Right renal cortex interstitium (tissue), 3 donors: ENCODE data around the gene GGT6. TPM values are rescaled to one million over a fixed set of nuclear protein-coding genes. Genes with fewer than 3 reads are reported as not detected.

Experiments used
- DNase-seq, 3 donors: peaks; one replicate each; pipeline ENCODE4 v3.0.0-alpha.2; 2013; ENCODE audit warnings: low read depth in 3 of 3, low spot score in 2 of 3
- polyA plus RNA-seq, 3 donors: library from polyadenylated mRNA; unstranded; fragments of 120-200 nt; gene quantifications; one replicate each; pipeline ENCODE4 v1.2.1, GENCODE V29; 2013; ENCODE audit not compliant: insufficient read length in 3 of 3

Gene GGT6
- polyA plus RNA-seq, 3 donors: 6.1 to 8.6 (median 7.1) TPM

DNA sequence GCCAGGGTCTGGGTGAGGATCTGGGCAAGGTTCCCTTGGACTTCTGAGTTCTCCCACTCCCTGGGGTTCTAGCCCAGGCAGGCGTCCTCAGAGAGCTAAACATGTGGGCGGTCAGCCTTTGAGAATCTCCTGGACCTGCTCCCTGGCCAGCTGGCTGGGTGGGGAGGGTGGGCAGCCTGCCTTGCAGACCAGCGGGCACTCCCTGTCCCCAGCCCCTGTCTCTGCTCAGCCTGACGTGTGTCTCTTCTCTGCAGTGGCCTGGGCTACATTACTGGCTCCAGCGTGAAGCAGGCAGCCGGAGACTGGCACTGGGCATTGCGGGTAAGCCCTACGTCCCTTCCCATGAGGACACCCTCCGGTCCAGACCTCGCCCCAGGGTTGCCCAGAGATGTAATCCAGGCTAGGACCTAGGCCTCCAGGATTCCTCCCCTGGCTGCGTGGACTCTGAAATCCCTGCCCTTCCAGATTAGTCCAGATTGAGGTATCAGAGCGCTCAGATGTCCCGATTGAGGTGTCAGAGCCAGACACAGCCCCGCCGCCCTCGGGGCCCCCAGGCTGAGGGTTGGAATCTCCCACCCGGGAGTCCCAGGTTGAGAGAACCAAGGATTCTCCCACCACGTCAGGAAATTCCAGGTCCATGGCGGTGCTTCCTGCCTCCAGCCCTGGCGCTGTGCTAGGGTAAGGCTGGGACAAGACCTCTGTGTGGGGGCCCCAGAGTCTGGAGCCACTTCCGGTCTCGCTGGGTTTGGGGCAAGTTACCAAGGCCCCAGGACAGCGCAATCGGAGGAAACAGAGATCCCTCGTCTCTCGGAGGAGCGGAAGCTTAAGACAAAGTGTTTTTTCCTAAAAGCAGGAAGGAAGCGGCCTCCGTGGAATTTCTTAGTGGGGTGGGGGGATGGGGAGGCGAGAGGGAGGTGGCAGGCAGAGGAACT is 29.3 kb downstream of the GGT6 start:
- DNase-seq: no peak

DNA sequence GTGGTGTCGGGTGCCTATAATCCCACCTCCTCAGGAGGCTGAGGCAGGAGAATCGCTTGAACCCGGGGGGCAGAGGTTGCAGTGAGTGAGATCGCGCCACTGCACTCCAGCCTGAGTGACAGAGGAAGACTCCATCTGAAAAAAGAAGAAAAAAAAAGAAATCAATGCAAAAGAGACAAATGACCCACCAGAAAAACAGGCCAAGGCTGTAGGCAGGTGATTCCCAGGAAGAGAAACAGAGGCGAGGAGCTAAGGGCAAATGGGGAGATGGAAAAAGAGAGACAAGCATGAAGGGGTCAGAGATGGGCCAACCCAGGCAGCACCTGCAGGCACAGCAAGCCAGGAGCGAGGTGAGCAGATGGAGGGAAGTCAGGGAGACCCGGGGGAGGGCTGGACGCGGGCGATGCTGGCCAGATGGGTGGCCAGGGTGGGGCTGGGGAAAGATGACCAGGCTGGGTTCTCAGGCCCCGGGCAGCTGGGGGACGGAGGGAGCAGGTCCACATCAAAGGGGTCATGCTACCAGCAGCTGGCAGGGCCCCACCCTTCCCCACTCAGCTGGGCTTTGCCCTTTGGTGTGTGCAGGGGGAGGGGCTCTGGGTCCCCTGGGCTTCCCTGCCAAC is 30.7 kb downstream of the GGT6 start:
- DNase-seq: no peak

DNA sequence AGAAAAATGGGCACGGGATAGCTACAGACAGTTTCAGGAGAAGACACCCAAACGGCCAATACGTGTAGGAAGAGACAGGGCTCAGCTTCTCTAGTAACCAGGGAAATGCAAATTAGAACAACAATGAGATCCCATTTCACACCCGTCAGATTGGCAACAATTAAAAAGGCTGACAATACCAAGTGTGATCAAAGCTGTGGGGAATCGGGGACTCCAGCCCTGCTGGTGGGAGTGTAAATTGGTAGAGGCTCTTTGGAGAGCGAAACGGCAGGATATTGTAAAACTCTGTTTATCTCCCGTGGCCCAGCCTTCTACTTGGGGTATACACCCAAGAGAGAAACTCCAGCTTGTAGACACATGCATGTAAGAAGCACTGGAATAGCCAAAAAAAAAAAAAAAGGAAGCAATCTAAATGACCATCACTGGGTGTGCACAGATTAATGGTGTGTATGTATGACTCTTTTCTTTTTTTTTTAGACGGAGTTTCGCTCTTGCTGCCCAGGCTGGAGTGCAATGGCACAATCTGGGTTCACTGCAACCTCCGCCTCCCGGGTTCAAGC is 32.7 kb downstream of the GGT6 start:
- DNase-seq: no peak

DNA sequence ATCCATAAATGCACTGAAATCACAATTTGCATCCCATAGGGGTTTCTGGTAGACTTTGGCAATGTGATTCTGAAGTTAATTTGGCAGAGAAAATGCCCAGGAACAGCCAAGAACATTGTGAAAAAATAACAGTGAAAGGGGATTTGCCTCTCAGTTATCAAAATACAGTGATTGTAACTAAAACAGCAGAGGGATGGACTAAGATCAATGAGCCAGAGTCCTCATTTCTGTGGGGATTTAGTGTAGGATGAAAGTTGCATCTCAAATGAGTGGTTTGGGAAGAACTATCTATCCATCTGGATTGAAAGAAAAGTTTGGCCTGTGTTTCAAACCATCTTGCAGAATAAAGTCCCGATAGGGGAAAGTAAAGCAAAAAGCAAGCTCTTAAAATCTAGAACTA is 33.2 kb downstream of the GGT6 start:
- DNase-seq: no peak

DNA sequence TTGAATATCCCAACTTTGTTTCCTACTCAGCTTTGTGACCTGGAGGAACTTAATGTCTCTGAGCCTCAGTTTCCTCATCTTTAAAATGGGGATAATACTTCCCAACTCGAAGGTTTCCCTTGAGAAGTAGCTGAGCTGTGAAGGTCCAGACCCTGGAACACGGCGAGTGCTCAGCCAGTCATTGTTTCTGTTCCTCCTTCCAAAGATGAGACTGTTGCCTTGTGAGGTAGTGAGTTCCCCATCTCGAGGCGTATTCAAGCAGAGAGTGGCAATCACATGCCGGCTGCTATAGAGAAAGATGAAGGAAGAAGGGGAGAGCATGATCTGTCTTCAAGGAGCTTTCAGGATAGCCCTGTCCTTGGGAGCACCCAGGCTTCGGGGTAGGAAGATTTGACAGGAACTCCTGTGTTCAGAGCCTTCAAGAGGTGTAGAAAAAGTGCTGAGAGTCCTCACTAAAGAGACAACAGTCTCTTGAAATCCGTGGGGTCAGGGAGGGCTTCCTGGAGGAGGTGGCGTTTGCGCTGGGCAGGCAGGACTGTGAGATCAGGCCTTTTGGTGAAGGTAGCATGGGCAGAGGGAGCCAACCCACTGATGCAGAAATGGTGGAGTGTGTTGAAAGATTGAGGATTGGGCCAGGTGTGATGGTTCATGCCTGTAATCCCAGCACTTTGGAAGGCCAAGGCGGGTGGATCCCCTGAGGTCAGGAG is 34.5 kb downstream of the GGT6 start:
- DNase-seq: no peak

DNA sequence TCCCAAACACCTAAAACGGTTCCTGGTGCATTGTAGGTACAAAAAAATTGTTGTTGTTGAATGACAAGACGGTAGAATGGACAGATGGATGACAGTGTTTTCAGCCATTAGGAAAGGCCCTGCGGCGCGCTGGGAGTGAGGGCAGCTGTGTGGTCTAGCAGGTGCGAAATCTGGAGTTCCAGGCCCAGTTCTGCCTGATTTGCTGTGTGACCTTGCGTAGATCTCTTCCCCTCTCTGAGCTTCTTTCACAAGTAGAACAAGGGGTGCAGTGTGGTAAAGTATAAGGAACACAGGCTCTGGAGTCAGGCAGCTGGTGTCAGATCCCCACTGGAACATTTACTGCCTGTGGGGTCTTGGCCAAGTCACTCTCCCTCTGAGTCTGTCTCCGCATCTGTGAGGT is 36.4 kb downstream of the GGT6 start:
- no peak for DNase-seq

DNA sequence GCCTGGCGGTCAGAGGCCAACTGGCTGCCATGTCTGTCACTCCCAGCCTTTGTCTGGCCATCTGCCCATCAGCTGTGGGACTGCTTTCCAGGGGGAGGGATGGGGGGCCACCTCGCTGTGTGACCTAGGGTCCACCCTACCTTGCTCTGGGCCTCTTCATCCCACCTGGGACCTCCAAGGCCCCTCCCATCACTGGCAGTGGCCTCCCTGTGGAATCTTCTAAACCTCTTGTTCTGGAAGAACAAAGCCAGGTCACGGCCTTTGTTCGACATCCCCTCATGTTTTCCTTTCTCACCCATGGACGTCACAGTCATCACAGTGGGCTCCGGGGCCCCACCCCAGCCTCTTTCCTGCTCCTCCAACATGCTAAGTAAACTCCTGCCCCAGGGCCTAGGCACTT is 37.7 kb downstream of the GGT6 start:
- DNase-seq: no peak

DNA sequence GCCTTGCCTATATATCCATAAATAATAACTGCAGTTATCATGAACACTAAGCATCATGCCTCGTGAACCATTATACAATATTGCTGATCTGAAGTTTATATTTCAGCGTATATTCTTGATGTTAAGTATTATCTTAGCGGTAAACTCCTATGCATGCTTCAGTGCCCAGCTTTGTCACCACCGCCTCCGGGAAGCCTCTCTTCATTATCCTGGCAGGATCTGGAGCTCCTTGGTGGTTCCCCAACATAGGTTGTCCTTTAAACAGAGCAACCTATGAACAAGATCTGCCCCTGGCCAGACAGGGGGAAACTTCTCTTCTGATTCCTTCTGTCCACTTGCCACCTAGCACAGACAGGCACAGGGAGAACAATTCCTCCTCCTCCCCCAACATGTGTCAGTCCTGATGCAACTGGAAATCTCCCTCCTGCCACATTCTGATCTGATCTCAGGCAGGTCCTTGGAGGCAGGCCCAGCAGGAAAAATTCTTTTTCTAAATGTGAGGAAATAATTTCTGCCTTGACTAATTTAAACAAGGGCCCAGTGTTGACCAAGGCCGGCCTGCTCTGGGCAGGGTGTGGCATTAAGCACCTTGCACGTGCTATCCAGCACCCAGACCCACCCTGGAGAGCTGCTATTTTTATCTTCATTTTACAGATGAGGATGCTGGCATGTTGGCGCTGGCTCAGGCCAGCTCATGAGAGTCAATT is 39.3 kb downstream of the GGT6 start:
- no peak for DNase-seq

DNA sequence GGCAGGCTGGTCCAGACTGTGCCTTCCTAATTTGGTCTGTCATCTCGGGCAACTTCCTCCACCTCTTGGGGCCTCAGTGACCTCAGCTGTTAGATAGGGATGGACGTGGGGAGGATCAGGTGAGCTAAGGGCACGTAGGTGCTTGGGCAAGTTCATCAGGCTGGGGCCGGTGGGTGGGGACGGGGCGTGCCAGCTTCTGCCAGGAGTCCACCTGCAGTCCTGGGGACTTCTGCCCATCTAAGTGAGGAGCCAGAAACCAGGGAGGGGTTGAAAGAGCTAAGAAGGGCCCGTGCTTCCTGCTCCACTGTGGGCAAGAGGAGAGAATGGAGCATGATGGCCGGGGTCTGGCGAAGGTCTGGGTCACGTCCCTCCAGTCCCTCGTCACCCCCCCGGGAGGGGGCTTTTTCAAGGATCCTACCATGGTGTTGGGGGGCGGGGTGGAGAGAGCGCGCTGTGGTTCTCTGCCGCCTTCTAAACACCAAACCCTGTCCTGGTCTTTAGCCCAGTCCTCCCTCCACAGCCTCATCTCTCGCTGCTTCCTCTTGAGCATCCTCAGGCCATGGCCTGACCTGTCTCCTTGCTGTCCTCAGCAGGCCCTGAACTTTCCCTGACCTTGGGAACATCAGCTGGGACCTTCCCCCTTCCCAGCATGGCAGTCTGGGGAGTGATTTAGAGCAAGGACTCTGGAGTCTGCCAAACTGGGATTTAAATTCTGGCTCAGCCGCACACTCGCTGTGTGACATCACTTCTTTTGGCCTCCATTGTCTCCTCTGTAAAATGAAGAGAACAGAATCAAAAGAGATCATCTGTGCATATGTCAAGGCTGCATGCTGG is 40.1 kb downstream of the GGT6 start:
- no peak for DNase-seq

DNA sequence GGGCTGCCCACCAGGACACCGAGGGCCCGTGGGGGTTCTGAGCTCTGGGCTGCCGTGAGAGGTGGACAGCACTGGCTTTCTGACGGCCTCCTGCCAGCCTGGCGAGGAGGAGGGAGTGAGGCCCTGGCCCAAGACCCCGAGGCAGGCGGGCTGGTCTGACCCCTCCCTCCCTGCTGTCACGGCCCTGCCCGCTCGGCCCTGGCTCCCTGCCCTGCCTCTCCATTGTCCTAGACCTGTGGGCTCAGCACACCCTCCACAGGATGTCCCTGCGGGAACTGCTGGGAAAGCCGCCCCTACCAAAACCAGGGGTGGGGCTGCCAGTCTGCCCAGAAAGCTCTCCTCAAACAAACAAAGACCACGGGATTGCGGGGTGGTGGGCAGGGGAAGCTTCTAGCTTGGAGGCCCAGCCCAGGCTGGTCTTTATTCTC is 41.0 kb downstream of the GGT6 start:
- no peak for DNase-seq

DNA sequence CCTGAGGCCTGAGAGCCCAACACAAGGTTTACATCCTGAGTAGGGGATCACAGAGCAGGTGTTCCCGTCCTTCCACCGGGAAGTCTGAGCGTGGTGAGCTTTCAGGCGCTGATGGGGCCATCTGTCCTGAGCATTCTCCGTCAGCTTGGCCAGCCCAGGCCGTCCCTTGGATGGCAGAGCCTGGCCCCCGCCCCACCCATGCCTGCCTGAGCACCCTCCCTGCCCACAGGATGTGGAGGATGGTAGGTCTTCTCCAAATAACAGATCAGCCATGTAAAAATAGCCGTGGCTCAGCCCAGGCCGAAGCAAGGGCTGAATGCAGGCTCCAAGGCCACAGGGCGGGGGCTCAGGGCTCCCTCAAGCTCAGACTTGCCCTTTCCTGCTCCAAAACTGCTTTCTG is 41.5 kb downstream of the GGT6 start:
- DNase-seq: no peak

DNA sequence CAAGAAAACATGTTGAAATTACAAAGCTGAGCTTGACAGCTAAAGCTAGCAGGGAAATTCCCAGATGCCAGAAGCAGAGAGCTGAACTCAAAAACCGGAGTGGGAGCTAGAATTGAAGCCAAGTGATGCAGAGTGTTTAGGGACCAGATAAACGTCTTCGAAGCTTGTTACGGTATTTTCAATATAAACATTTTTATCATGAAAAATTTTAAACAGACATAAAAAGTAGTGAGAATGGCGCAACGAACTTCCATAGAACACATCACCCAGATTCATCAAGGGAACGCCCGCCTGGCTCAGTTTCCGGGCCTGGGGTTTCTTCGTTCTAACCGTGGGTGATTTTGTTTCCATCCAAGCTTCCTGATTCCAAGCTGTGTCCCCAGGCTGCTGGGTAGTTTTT is 43.6 kb downstream of the GGT6 start:
- no peak for DNase-seq

DNA sequence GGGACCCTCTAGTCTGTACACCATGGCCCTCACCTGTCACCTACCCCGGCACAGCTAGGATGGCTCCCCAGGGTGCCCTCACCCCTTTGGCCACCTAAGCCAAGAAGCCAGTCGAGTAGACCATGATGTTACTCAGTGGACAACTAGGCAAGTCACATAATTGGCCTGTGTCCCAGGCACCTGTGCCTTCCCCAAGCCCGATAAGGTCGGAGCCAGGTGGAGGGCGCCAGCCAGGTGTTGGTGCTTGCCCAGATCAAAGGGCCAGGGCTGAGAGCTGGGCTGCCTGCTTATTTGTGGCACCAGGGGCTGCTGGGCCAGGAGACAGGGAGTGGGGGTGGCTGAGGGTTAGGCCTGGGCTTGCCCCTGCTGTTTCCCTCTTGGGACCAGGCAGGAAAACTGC is 44.9 kb downstream of the GGT6 start:
- no peak for DNase-seq

DNA sequence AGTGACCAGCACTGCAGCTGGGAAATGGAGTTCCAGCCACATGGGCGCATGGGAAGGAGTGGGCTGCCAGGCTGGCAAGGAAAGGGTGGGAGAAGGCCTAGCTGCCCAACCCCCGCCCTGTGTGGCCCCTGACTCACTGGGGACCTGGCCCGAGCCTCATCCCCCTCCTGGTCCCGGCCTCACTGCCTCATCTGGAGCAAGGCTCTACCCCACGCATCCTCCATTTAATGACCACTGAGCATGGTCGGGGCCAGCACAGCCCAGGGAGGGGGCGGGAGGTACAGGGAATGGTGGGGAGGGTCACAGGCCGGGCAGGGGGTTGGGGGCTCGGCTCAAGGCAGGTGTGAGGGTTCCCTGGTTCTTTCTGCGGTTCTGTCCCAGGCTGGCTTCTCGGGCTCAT is 45.6 kb downstream of the GGT6 start:
- DNase-seq: no peak

DNA sequence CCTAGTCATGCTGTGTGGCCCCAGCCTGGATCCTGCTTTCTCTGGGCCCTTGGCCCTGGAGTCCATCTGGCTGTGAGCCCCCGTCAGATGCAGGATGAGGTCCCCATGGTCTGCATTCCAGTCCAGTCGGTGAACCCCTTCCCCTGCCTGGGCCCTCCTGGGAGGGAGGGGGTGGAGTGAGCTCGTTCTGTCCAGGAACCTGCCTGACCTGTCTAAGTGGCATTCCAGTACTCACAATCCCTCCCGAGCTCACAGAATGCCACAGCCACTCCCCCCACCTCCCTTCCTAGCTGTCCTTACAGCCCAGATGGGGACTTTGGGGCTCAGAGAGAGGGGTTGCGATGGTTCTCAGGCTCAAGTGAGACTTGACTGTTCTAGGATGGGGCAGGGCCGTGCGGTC is 46.2 kb downstream of the GGT6 start:
- DNase-seq: no peak

DNA sequence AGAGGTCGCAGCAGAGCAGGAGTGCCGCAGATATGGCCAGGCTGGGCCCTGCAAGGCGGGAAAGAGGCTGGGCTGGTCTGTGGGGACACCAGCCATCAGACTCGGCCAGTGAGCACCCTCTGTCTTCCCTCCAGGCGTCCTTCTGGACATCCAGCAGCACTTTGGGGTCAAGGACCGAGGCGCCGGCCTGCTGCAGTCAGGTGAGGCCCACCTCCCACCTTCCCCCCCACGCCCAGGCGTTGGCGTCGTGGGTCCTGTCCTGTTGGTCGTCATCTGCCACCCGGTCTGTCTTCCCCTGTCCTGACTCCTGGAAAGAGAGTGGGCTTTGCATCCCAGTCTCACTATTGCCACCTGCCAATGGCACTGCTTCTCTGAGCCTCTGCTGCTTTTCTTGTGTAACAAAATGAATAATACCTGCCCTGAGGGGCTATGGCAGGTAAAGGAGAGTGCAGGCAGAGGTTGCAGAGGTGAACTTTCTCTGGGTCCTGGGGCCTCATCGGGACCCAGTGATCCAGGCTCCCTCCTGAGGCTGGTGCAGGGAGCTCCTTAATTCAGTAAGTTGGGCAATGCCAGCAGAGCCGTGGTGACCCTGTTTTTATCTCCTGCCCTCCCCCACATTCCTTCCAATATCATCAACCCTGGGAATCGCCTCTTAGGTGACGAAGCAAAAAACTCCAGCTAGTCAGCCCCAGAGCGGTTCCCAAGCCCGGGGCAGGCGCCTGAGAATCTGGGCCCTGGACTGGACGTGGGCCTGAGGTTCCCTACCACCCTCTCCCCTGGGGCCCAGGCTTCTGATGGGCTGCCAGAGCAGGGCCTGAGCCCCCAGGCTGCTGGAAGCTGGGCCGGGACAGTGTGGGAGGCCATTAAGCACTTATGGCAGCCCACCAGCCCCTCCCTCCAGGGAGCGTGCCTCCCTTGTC is 47.0 kb downstream of the GGT6 start:
- no peak for DNase-seq

DNA sequence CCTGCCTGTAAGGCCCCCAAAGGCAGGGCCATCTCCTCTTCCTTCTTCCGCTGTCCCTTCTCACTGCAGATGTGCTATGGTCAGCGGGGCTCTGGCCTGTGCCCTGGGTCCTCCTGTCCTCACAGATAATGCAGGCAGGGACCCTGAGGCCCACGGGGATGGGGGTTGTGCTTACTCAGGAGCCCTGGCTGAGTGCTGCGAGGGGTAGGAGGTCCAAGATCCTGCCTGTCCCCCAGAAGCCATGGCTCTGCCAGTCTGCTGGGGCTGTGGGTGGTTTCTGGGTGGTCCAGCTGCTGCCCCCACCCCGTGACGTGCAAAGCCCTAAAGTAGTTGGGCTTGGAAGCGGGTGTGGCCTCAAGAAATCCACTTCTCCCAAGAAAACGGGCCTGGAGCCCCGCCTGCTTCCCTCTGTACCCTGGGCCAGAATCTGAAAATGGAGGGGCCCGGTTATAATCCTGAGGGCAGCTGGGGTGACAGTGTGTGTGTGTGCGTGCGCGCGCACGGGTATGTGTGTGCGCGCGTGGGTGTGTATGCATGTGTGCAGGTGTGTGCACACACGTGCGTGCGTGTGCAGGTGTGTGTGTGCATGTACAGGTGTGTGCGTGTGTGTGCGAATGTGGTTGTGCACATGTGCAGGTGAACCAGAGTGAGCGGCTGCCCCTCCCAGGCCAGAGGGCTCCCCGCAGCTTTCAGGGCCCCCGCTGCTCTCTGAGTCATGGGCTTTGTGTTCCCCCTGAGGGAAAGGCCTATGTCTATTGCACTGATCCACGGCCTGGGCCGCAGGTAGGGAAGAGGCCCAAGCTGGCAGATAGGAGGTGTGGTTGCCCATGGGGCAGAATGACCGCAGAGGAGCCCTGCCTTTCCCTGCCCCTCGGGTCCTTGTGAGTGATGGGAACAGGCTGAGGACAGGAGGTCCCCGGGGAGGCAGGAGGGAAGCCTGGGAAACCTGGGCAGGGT is 47.9 kb downstream of the GGT6 start:
- DNase-seq: no peak
